OCI-LY3 (cell line): ENCODE measurements around the gene ULK1.

Experiments used
- CTCF ChIP-seq: fragments of 200-600, 300-600 bp; sonication (generic); IDR thresholded peaks from 2 replicates; pipeline ENCODE4 v1.5.1; 2014; ENCODE audit warnings: antibody characterized with exemption, low read length, low read depth
- EZH2phosphoT487 ChIP-seq: fragments of 200-600 bp; shearing (Covaris generic); IDR thresholded peaks from 2 replicates; pipeline ENCODE4 v1.6.1; 2018; ENCODE audit warnings: antibody characterized with exemption, mixed run types, low read depth

DNA sequence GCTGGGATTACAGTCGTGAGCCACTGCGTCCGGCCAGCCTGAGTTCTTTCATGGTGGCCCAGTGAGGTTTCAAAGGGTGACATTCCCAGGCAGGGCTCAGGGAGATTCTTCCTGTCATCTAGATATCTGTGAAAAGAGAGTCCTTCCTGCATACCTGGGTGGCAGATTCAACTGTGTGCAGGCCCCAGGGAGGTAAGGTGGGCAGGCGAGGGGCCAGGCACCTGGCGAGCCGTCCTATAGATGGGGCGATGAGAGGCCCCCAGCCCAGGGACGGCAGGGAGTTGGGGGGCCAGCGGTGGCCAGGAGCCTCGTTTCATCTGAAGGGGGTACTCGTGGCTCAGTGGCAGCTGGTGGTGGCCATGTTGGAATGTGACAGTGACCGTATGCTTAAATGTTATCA lies 48.2 kb downstream of the ULK1 start:
- TF ChIP-seq CTCF (no peak), EZH2phosphoT487 (no peak)
